Esophagus squamous epithelium (tissue), 4 donors: ENCODE results near the gene SURF1.

Experiments
- CTCF ChIP-seq, 6 experiments: fragments of 450-650 bp in 4 of 6; fragments of 200-600 bp in 2 of 6; sonication (generic) in 2 of 6; IDR thresholded peaks; one replicate each; pipeline ENCODE4 v1.5.1; 2016 to 2019; ENCODE audit warnings: antibody characterized with exemption in 6 of 6, mild to moderate bottlenecking in 4 of 6, moderate library complexity in 4 of 6
- POLR2A ChIP-seq, 4 donors: fragments of 450-650 bp; IDR thresholded peaks; one replicate each; pipeline ENCODE4 v1.6.1; 2017; ENCODE audit warnings: antibody characterized with exemption in 4 of 4, mild to moderate bottlenecking in 4 of 4, moderate library complexity in 3 of 4

GRCh38 chr9:133362359-133363044, 6.2 kb upstream of the SURF1 start:
- TF ChIP-seq CTCF (IDR thresholded peaks at IDR 0.05) (no peak), POLR2A (IDR thresholded peaks at IDR 0.05) (no peak)
